Measurements from ENCODE around the gene L3MBTL2. TPM values are rescaled to one million over a fixed set of nuclear protein-coding genes. Genes with fewer than 3 reads are reported as not detected.

L3MBTL2 gene
- total and polyA plus RNA-seq, 9 of the 15 experiments (the other 6 are each of a cell fraction or from before 2014, with no cell fraction given): 10.3 to 23.1 (median 18.6) TPM

- TF ChIP-seq HMG20B (CRISPR knock-in tag; IDR thresholded peaks at IDR 0.05) (no peak), REST (IDR thresholded peaks at IDR 0.05; ENCODE audit: borderline replicate concordance) (peak; percentile 39), REST (CRISPR knock-in tag; IDR thresholded peaks at IDR 0.05; ENCODE audit: low read depth) (no peak), SMARCA5 (IDR thresholded peaks at IDR 0.05) (no peak), SREBF2 (CRISPR knock-in tag; IDR thresholded peaks at IDR 0.05) (no peak), RBM39 (optimal IDR thresholded peaks at IDR 0.05; ENCODE audit: low read depth, low read length) (no peak), MTA1 (IDR thresholded peaks at IDR 0.05; ENCODE audit: borderline replicate concordance) (no peak), CTCF (IDR thresholded peaks at IDR 0.05 in 2 of 3, conservative IDR thresholded peaks at IDR 0.05 in 1 of 3; ENCODE audit: insufficient read depth in 2 of 3, low read depth in 1 of 3, low read length in 3 of 3) (peak in 1 of 3 experiments; percentile 18; a peak in 1 of 6 replicates), PHF8 (IDR thresholded peaks at IDR 0.05; ENCODE audit: borderline replicate concordance, low read length) (peak; percentile 33; the same call in 1 of the 2 replicates), PREB (CRISPR knock-in tag; IDR thresholded peaks at IDR 0.05) (0 out of 2 replicates have a peak, but pooled peaks have one; percentile 36), ZFP30 (CRISPR knock-in tag; IDR thresholded peaks at IDR 0.05; ENCODE audit: borderline replicate concordance) (no peak), POLR3A (IDR thresholded peaks at IDR 0.05; ENCODE audit: borderline replicate concordance, extremely low read depth, insufficient read depth, insufficient read length) (no peak), NCOA1 (IDR thresholded peaks at IDR 0.05; ENCODE audit: low read depth) (no peak), TFAP4 (CRISPR knock-in tag; IDR thresholded peaks at IDR 0.05; ENCODE audit: borderline replicate concordance) (peak; percentile 36; the same call in 1 of the 2 replicates)
These were observed 7.8 kb upstream of the L3MBTL2 start (continued) for GRCh38 chr22:41197038-41197972.

Measured in K562 (cell line).